ENCODE data around the gene TMEM119. TPM values are rescaled to one million over a fixed set of nuclear protein-coding genes. Genes with fewer than 3 reads are reported as not detected.

TMEM119 gene
- total and polyA plus RNA-seq, 9 donors = 0.25 to 12.3 (median 2.0) TPM

DNA sequence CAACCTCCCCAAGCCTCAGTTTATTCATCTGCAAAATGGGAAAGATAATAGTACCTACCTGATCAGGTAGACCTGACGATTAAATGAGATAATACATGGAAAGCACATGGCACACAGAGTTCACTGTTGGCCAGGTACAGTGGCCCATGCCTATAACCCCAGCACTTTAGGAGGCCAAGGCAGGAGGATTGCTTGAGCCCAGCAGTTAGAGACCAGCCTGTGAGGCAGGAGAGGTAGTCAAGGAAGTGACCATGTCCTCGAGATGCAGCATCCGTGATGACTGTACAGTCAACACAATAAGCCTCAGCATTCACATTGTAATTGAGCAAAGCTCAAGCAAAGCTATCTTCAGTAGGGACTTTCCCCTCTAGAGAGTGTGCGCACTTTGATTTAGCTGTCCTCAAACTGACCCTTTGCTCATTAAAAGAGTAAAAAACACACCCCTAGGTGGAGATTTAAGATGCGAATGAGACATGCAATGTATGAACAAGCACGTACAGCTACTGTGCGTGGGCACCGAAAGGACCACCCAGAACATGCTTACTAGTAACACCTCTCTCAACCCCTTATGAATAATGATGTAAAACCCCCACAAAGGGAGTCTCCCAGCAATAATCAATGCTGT lies 25.6 kb downstream of the TMEM119 start:
- H3K27me3 ChIP-seq = no peaks in the 10 kb centered on the region
- H3K4me1 ChIP-seq (ENCODE audit: insufficient read depth) = no peaks in the 10 kb centered on the region
- H3K4me3 ChIP-seq = no peak overlapping the region
- no peak for DNase-seq
- H3K9me3 ChIP-seq = no peaks in the 10 kb centered on the region
- no peaks in the 10 kb centered on the region for H3K36me3 ChIP-seq
- WGBS, 3 donors = 70 to 78% (median 72%) methylated on average over 8 of the region's 8 CpGs
- H3K27ac ChIP-seq = no peak overlapping the region
- intact Hi-C loops (cut with DNase I) = loop anchor here in 1 of 4 donors (2.0 kb wide), 1 partner anchor 43 kb away; no protein-coding TSS in a partner anchor
- TF ChIP-seq, protein P1, sequence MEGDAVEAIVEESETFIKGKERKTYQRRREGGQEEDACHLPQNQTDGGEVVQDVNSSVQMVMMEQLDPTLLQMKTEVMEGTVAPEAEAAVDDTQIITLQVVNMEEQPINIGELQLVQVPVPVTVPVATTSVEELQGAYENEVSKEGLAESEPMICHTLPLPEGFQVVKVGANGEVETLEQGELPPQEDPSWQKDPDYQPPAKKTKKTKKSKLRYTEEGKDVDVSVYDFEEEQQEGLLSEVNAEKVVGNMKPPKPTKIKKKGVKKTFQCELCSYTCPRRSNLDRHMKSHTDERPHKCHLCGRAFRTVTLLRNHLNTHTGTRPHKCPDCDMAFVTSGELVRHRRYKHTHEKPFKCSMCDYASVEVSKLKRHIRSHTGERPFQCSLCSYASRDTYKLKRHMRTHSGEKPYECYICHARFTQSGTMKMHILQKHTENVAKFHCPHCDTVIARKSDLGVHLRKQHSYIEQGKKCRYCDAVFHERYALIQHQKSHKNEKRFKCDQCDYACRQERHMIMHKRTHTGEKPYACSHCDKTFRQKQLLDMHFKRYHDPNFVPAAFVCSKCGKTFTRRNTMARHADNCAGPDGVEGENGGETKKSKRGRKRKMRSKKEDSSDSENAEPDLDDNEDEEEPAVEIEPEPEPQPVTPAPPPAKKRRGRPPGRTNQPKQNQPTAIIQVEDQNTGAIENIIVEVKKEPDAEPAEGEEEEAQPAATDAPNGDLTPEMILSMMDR (IDR thresholded peaks at IDR 0.05) = no peak
- TF ChIP-seq POLR2A (IDR thresholded peaks at IDR 0.05) = no peak
- TF ChIP-seq EP300 (IDR thresholded peaks at IDR 0.05) = no peak

DNA sequence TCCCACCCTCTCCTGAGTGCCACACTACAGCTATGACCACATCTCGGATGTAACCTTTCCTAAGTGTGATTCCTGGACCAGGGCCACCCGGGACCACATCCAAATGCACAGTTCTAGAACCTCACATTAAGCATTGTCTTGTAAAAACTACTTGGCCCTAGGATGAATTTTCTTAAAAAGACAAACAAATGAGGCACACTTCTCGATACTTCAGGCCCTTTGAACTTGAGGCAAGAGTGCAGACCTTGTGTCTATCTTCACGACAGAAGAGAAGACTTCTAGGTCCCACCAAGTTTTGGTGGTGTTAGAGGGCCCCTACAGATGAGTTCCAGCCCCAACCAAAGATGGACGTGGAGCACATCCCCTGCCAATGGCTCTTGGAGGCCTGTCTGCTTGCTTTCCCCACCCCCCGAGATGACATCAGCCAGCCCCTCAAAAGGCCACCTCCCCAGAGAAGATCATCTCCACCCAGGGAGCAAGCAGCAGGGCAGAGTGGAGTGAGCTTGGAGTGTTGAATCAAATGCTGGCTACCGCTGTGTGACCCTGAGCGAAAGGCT lies 26.2 kb downstream of the TMEM119 start:
- H3K9me3 ChIP-seq = no peaks in the 10 kb centered on the region
- H3K4me1 ChIP-seq (ENCODE audit: insufficient read depth) = no peaks in the 10 kb centered on the region
- no peak for DNase-seq
- H3K27me3 ChIP-seq = no peaks in the 10 kb centered on the region
- intact Hi-C loops (cut with DNase I) = loop anchor here in 1 of 4 donors (2.0 kb wide), 1 partner anchor 43 kb away; no protein-coding TSS in a partner anchor
- no peak overlapping the region for H3K4me3 ChIP-seq
- WGBS, 3 donors = 88 to 94% (median 90%) methylated on average over 8 of the region's 8 CpGs
- TF ChIP-seq, protein P1 (IDR thresholded peaks at IDR 0.05) = no peak
- no peak for TF ChIP-seq POLR2A (IDR thresholded peaks at IDR 0.05)
- no peak for TF ChIP-seq EP300 (IDR thresholded peaks at IDR 0.05)
- no peaks in the 10 kb centered on the region for H3K36me3 ChIP-seq
- no peak overlapping the region for H3K27ac ChIP-seq

DNA sequence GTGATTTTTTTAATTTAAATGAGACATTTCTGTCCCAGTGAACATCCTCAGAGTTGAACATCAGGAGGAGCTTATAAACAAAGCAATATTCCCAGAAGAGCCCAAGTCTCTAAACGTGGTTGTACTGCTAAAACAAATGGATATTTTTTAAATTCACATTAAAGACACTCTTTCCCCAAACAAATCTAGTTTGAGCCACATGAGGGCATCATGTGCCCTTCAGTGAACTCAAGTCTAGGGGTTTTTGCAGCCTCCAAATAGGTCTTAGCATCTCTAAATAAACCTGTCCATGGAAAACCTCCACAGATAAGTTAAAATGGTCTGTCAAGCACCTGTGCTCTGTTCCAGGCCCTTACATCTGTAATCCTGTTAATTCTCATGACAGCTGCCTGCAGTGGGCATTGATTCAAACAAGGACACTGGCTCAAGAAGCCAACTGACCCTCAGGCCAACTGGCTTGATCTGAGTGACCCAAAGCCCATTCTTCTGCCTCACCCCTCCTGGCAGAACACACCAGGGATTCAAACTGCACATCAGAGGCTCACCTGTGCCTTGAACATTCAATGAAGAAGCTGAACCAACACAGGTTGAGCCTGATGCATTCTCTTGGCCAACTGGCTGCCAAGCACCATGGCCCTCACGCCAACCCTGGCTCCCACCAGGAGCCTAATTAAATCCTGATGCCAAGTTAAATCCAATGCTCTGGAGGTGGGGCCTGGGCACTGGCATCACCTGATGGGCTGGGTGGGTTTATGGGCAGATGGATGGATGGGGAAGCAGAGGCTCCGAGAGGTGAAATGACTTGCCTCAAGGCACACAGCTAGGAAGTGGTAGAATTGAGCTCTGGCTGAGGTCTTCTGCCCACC lies 26.9 kb downstream of the TMEM119 start:
- TF ChIP-seq, protein P1 (IDR thresholded peaks at IDR 0.05) = peak in 1 of 3 donors; percentile 33
- TF ChIP-seq EP300 (IDR thresholded peaks at IDR 0.05) = no peak
- Histone ChIP-seq H3K4me1 (ENCODE audit: insufficient read depth) (no peaks in the 10 kb centered on the region), H3K36me3 (no peaks in the 10 kb centered on the region), H3K9me3 (no peaks in the 10 kb centered on the region), H3K4me3 (no peak overlapping the region), H3K27ac (no peak overlapping the region), H3K27me3 (no peaks in the 10 kb centered on the region)
- WGBS, 3 donors = 59 to 64% (median 63%) methylated on average over 3 of the region's 3 CpGs
- no peak for DNase-seq
- intact Hi-C loops (cut with DNase I) = no loop called here

DNA sequence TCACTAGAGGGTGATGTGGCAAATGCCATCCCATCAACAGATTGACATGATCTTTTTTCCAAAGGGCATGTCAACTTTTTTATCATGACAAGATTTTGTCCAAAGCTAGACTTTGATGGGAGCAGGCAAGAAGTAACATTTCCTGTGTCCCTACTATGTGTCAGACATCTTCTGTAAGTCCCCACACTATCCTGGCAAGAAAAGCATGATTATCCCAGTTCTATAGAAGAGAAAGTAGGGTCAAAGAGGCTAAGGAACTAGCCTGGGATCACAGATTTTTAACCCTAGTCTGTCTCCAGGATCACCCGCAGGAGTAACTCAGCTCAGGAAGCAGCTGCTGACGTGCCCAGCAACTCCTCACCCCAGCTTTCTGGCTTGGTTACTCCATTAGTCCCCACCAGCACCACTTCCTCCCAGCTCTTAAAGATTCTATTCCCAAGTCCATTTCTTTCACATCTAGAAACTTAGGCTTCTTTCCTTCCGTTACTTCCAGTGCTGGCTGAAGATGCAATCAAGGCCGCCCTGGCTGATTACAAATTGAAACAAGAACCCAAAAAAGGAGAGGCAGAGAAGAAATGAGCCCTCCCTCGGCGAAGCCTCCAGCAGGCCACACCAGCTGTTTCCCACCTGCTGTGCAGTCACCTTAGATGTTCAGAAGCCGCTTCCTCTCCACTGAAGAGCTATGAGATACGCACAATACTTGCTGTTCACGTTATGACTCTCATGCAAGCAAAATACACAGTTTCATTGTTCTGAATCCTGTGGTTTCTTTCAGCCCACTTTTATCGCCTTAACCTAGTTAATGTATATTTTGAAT lies 29.3 kb downstream of the TMEM119 start:
- Histone ChIP-seq H3K36me3 (no peaks in the 10 kb centered on the region), H3K9me3 (no peaks in the 10 kb centered on the region), H3K4me3 (no peak overlapping the region), H3K27me3 (no peaks in the 10 kb centered on the region), H3K4me1 (ENCODE audit: insufficient read depth) (no peaks in the 10 kb centered on the region), H3K27ac (no peak overlapping the region)
- no peak for DNase-seq
- intact Hi-C loops (cut with DNase I) = loop anchor here in 3 of 4 donors (5.0 to 10.0 kb wide), 5 partner anchors 49 to 526 kb away; partner anchors contain the start of genes ALKBH2 (in 1 of the 3) and UNG (in 1 of the 3)
- TF ChIP-seq POLR2A (IDR thresholded peaks at IDR 0.05) (no peak), EP300 (IDR thresholded peaks at IDR 0.05) (no peak)
- TF ChIP-seq, protein P1 (IDR thresholded peaks at IDR 0.05) = no peak
- 36 to 65% (median 48%) methylated on average over 10 of the region's 10 CpGs for WGBS, 3 donors

All from ovary (tissue), 9 donors.